Large intestine (tissue), 3 donors: ENCODE measurements around the gene TTYH3. TPM values are rescaled to one million over a fixed set of nuclear protein-coding genes. Genes with fewer than 3 reads are reported as not detected.

ENCODE experiments used
- DNase-seq, 2 donors: peaks; one replicate each; pipeline versions ENCODE4 v3.0.0 to v3.0.0-alpha.2; 2013
- H3K27ac ChIP-seq: one replicate; pipeline ENCODE4 v1.5.1; 2013; ENCODE audit warnings: low read length
- H3K27me3 ChIP-seq: 2 replicates; pipeline ENCODE4 v1.6.1; 2013; ENCODE audit warnings: low read length; ENCODE audit not compliant: control insufficient read depth, insufficient read depth
- H3K36me3 ChIP-seq: 2 replicates; pipeline ENCODE4 v1.6.1; 2013; ENCODE audit warnings: low read length; ENCODE audit not compliant: control insufficient read depth, insufficient read depth
- H3K4me1 ChIP-seq: one replicate; pipeline ENCODE4 v1.6.1; 2013; ENCODE audit warnings: low read length; ENCODE audit not compliant: control insufficient read depth, insufficient read depth
- H3K4me3 ChIP-seq: one replicate; pipeline ENCODE4 v1.5.1; 2013; ENCODE audit warnings: low read length
- H3K9me3 ChIP-seq: one replicate; pipeline ENCODE4 v1.6.1; 2013; ENCODE audit warnings: mild to moderate bottlenecking, low read depth, low read length, moderate library complexity; ENCODE audit not compliant: control insufficient read depth
- WGBS: methylation state at CpG from one replicate; pipeline ENCODE4 v1.1.5; 2013; ENCODE audit warnings: low lambda C conversion rate; ENCODE audit not compliant: insufficient coverage; 5-methylcytosine and 5-hydroxymethylcytosine counted together
- polyA plus RNA-seq: library from polyadenylated mRNA; unstranded; fragments of 120-200 nt; gene quantifications from one replicate; pipeline ENCODE4 v1.2.1, GENCODE V29; 2013

TTYH3 gene
- polyA plus RNA-seq, 1 donor, result 152 TPM

GRCh38 chr7:2700141-2700850 is 68.5 kb downstream of the TTYH3 start:
- Histone ChIP-seq H3K4me3 (no peak overlapping the region), H3K27ac (no peak overlapping the region), H3K27me3 (no peaks in the 10 kb centered on the region), H3K9me3 (peaks cover 3% of the 10 kb centered on the region), H3K4me1 (no peaks in the 10 kb centered on the region), H3K36me3 (no peaks in the 10 kb centered on the region)
- no peak for DNase-seq
- WGBS, result no CpG with 5 or more reads among the region's 40 CpGs

- Histone ChIP-seq H3K27ac (no peak overlapping the region), H3K9me3 (peaks cover 3% of the 10 kb centered on the region), H3K36me3 (no peaks in the 10 kb centered on the region), H3K4me1 (no peaks in the 10 kb centered on the region), H3K27me3 (no peaks in the 10 kb centered on the region), H3K4me3 (no peak overlapping the region)
- no peak for DNase-seq
- WGBS, result no CpG with 5 or more reads among the region's 17 CpGs
Observed at GRCh38 chr7:2701424-2701823, 69.6 kb downstream of the TTYH3 start.

GRCh38 chr7:2701832-2702593 is 70.2 kb downstream of the TTYH3 start:
- no CpG with 5 or more reads among the region's 12 CpGs for WGBS

GRCh38 chr7:2702594-2702957 is 70.8 kb downstream of the TTYH3 start:
- H3K4me1 ChIP-seq, result no peaks in the 10 kb centered on the region
- H3K9me3 ChIP-seq, result peaks cover 3% of the 10 kb centered on the region
- H3K4me3 ChIP-seq, result no peak overlapping the region
- no peaks in the 10 kb centered on the region for H3K36me3 ChIP-seq
- no CpG with 5 or more reads among the region's 22 CpGs for WGBS
- no peaks in the 10 kb centered on the region for H3K27me3 ChIP-seq
- H3K27ac ChIP-seq, result no peak overlapping the region
- DNase-seq, result no peak

More at GRCh38 chr7:2701832-2702593, 70.2 kb downstream of the TTYH3 start:
- H3K4me3 ChIP-seq, result no peak overlapping the region
- no peaks in the 10 kb centered on the region for H3K36me3 ChIP-seq
- no peak for DNase-seq
- H3K27ac ChIP-seq, result no peak overlapping the region
- H3K27me3 ChIP-seq, result no peaks in the 10 kb centered on the region
- no peaks in the 10 kb centered on the region for H3K4me1 ChIP-seq
- H3K9me3 ChIP-seq, result peaks cover 3% of the 10 kb centered on the region

GRCh38 chr7:2705371-2706096 is 73.7 kb downstream of the TTYH3 start:
- Histone ChIP-seq H3K27me3 (no peaks in the 10 kb centered on the region), H3K4me1 (no peaks in the 10 kb centered on the region), H3K27ac (no peak overlapping the region), H3K9me3 (peaks cover 7% of the 10 kb centered on the region), H3K4me3 (no peak overlapping the region), H3K36me3 (no peaks in the 10 kb centered on the region)
- WGBS, result no CpG with 5 or more reads among the region's 14 CpGs
- DNase-seq, result no peak

- WGBS, result 50% methylated on average over 2 of the region's 6 CpGs
- Histone ChIP-seq H3K4me3 (no peak overlapping the region), H3K27me3 (no peaks in the 10 kb centered on the region), H3K36me3 (peaks cover 2% of the 10 kb centered on the region), H3K27ac (no peak overlapping the region), H3K9me3 (peaks cover 7% of the 10 kb centered on the region), H3K4me1 (no peaks in the 10 kb centered on the region)
- no peak for DNase-seq
Observed at GRCh38 chr7:2706685-2707126, 74.9 kb downstream of the TTYH3 start.

GRCh38 chr7:2707481-2707880 is 75.7 kb downstream of the TTYH3 start:
- Histone ChIP-seq H3K4me1 (no peaks in the 10 kb centered on the region), H3K4me3 (no peak overlapping the region), H3K27me3 (no peaks in the 10 kb centered on the region), H3K36me3 (peaks cover 2% of the 10 kb centered on the region), H3K9me3 (peaks cover 6% of the 10 kb centered on the region), H3K27ac (no peak overlapping the region)
- DNase-seq, result no peak
- no CpG with 5 or more reads among the region's 8 CpGs for WGBS

GRCh38 chr7:2708041-2708440 is 76.3 kb downstream of the TTYH3 start:
- no peaks in the 10 kb centered on the region for H3K4me1 ChIP-seq
- no CpG with 5 or more reads among the region's 10 CpGs for WGBS

GRCh38 chr7:2708547-2709310 is 76.9 kb downstream of the TTYH3 start:
- H3K9me3 ChIP-seq, result peaks cover 3% of the 10 kb centered on the region
- H3K27ac ChIP-seq, result no peak overlapping the region
- H3K36me3 ChIP-seq, result peaks cover 2% of the 10 kb centered on the region
- no peak overlapping the region for H3K4me3 ChIP-seq
- no peaks in the 10 kb centered on the region for H3K27me3 ChIP-seq
- no peak for DNase-seq
- WGBS, result no CpG with 5 or more reads among the region's 20 CpGs
- H3K4me1 ChIP-seq, result no peaks in the 10 kb centered on the region

More at GRCh38 chr7:2708041-2708440, 76.3 kb downstream of the TTYH3 start:
- Histone ChIP-seq H3K27ac (no peak overlapping the region), H3K27me3 (no peaks in the 10 kb centered on the region), H3K36me3 (peaks cover 2% of the 10 kb centered on the region), H3K9me3 (peaks cover 3% of the 10 kb centered on the region), H3K4me3 (no peak overlapping the region)
- DNase-seq, result no peak
